ENCODE data around the gene TMEM123. TPM values are rescaled to one million over a fixed set of nuclear protein-coding genes. Genes with fewer than 3 reads are reported as not detected.

Gene TMEM123
- total RNA-seq, 1 donor from 2014 or later, result 117 TPM

GRCh38 chr11:102422817-102423712 lies 29.5 kb downstream of the TMEM123 start:
- DNase-seq, result no peak

DNA sequence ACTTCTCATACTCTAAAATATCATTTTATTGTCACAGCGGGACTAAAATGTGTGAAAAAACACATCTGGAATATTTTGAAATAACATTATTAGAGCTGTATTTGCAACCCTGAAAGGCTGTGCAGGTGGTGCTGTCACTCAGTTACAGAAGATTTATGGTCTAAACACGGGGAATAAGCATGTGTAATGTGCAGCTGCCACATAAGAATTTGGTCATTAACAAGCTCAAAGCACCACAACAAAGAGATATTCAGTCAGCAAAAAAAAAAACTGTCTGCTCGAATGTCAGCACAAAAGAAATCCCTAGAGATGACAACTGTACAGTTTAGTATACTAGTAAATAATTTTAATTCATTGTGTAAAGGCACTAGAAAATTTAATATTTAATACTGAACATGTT lies 31.3 kb downstream of the TMEM123 start:
- DNase-seq, result peak; percentile 29

GRCh38 chr11:102420547-102420946 lies 32.0 kb downstream of the TMEM123 start:
- no peak for DNase-seq

DNA sequence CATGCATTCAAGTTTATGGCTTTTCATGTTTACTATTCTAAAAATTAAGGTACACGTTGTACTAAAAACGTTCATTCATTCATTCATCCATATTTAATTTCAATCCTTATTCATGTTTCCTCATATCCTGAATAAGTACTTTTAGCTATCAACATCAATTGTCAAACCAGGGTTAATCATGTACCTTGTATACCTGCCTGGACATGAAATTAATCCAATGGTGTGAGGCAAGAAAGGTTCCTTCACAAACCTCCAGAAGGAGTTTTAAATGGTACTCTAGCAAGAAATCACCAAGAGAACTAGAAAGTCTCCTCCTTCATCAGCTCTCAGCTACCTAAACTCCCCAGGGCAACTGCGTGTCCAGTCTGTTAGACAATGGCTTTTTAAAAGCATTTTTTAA lies 33.4 kb downstream of the TMEM123 start:
- no peak for DNase-seq

DNA sequence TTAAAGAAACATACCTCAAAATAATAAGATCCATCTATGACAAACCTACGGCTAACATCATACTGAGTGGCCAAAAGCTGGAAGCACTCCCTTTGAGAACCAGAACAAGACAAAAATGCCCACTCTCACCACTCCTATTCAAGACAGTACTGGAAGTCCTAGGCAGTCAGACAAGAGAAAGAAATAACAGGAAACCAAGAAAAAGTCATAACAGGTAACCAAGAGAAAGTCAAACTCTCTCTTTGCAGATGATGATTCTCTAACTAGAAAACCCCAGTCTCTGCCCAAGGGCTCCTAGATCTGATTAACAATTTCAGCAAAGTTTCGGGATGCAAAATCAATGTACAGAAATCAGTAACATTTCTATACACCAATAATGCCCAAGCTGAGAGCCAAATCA lies 35.6 kb downstream of the TMEM123 start:
- no peak for DNase-seq

- no peak for DNase-seq
Observed at GRCh38 chr11:102415304-102415916, 37.2 kb downstream of the TMEM123 start.

GRCh38 chr11:102414559-102414958 lies 38.0 kb downstream of the TMEM123 start:
- no peak for DNase-seq

GRCh38 chr11:102413497-102413896 lies 39.1 kb downstream of the TMEM123 start:
- DNase-seq, result no peak

DNA sequence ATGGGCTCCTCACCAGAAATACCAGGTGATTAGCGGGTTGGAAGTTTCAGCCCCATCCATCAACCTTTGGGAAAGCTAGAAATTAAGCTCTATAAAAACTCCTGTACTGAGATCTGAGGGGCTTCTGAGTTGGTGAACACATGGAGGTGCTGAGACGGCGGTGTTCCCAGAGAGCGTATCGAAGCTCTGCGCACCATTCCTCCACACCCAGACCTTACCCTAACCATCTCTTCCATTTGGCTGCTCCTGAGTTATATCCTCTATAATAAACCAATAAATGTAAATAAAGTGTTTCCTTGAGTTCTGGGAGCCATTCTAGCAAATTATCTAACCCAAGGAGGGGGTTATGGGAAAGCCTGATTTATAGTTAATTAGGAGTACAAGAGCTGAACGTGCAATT lies 41.4 kb downstream of the TMEM123 start:
- no peak for DNase-seq

GRCh38 chr11:102410382-102410784 lies 42.2 kb downstream of the TMEM123 start:
- no peak for DNase-seq

- no peak for DNase-seq
Observed at GRCh38 chr11:102408339-102408738, 44.2 kb downstream of the TMEM123 start.

DNA sequence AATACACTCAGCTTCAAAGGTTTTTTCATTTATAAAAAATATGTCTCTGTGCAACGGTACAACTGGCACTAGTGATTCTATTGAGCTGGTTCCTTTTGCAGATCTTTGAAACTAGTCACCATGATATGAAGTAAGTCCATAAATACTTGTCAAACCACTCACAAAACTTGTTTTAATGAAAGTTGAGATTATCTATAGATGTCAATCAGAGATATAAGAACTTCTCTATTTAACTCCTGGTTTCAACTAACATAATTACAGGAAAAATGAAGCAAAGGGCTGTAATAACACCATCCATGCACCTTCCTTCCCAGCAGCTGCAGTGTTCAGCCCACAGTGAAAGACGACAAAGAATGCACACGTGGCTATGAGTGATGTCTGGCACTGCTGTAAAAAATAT lies 44.7 kb downstream of the TMEM123 start:
- DNase-seq, result no peak

GRCh38 chr11:102406099-102406498 lies 46.5 kb downstream of the TMEM123 start:
- DNase-seq, result no peak

GRCh38 chr11:102405501-102405900 lies 47.1 kb downstream of the TMEM123 start:
- DNase-seq, result no peak

GRCh38 chr11:102402548-102402947 lies 50.0 kb downstream of the TMEM123 start:
- no peak for DNase-seq

DNA sequence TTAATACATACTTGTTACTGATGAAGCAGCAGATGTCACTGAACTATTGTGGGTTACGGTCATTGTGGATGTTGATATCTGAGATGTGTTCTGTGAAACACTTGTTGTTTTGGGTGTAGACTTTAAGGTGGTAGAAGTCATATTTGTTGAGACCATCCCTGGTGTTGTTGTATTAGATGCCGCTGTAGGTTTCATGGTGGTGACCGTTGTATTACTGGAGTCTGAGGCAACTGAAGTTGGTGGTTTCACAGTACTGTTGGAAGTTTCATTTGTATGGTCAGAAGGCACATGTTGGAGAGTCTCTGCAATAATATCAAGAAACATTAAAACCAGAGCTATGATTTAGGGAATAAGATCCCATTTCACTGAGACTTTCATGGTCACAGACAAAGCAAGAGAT lies 50.7 kb downstream of the TMEM123 start:
- DNase-seq, result no peak

- DNase-seq, result no peak
Observed at GRCh38 chr11:102400603-102401002, 52.0 kb downstream of the TMEM123 start.

- DNase-seq, result no peak
Observed at GRCh38 chr11:102399189-102399588, 53.4 kb downstream of the TMEM123 start.

- DNase-seq, result no peak
Observed at GRCh38 chr11:102398297-102398696, 54.3 kb downstream of the TMEM123 start.

DNA sequence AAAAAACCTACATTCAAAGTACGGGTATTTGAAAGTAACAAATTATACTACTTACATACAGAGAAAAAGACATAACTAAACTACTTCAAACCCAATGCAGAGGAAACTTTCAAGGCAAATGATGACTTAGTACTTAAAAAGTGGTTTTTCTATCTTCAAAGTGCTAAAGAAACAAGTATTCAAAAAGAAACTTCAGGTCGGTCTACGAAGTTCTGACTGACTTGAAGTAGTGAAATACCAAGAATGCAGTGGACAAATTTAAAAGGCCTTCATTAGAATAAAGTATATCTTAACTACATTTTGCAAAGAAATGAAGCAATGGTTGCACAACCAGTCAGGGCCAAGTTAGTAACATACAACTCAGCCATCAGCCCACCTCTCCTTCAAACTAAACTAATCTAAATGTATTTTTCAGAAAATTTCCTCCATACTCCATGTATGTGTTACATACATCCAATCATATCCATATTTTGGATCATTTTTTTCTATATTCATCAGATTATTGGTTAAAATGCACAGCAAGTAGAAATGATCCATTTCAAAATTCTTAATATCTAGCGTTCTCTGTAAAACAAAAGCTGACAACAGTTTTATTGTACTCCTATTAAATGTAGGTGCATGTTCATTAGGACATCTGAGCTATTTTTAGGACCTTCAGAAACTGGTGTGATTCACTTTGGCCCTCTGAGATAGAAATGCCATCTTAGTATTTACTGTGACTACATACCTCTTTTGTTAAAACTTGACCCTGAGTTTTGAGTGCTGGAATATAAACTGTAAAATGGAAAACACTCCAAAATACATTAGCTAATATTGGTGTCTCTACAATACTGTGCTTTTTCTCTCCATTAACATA lies 55.6 kb downstream of the TMEM123 start:
- DNase-seq, result no peak

DNA sequence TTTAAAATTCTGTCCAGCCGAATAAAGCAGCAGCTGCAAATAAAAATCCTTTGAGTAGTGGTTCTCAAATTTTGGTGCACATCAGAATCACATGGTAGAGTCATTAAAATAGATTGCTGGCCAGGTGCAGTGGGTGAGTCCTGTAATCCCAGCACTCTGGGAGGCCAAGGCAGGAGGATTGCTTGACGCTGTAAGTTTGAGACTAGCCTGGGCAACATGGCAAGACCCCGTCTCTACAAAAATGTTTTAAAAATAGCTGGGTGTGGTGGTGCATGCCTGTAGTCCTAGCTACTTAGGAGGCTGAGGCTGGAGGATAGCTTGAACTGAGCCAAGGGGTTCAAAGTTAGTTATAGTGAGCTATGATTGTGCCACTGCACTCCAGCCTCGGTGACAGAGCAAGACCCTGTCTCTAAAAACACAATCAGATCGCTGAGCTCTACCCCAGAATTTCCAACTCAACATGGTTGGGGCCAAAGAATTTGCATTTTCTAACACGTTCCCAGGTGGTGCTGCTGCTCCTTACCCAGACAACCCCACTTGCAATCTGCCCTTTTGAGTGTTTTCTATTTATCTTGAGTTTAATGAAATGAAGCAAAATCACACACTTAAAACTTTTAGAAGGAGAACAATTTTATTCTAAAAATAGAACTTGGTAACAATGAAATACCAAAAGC lies 56.7 kb downstream of the TMEM123 start:
- no peak for DNase-seq

- no peak for DNase-seq
Observed at GRCh38 chr11:102393272-102393730, 59.3 kb downstream of the TMEM123 start.
